GM23338 (cell line): ENCODE data around the gene VPS37C. TPM values are rescaled to one million over a fixed set of nuclear protein-coding genes. Genes with fewer than 3 reads are reported as not detected.

Source experiments
- CTCF ChIP-seq, 2 experiments: fragments of 200-600 bp in 1 of 2; sonication (generic) in 1 of 2; conservative IDR thresholded peaks; 2 replicates each; pipeline versions ENCODE4 v1.5.1 to v1.6.1; 2016 to 2017; ENCODE audit warnings: antibody characterized with exemption in 2 of 2, low read depth in 2 of 2, mild to moderate bottlenecking in 2 of 2, moderate library complexity in 1 of 2
- JUNB ChIP-seq: IDR thresholded peaks from one replicate; pipeline ENCODE4 v1.6.1; 2016; ENCODE audit warnings: antibody characterized with exemption; ENCODE audit not compliant: unreplicated experiment
- REST ChIP-seq: IDR thresholded peaks from one replicate; pipeline ENCODE4 v1.6.1; 2018; ENCODE audit warnings: antibody characterized with exemption; ENCODE audit not compliant: unreplicated experiment
- ZNF462 ChIP-seq: fragments of 250-450 bp; sonication (Bioruptor Pico); IDR thresholded peaks from 2 replicates; pipeline ENCODE4 v1.5.0; 2020; ENCODE audit warnings: mild to moderate bottlenecking, moderate library complexity
- polyA plus RNA-seq: library from polyadenylated mRNA; unstranded; fragments of >200 nt; fragmentation: Nextera tagmentation; extraction: Ambion mirVana; gene quantifications from 2 replicates; pipeline ENCODE4 v1.2.1, GENCODE V29; 2016
- total RNA-seq: library from RNA; depleted of rRNA; stranded (reverse); fragments of >200 nt; shearing (Covaris generic); gene quantifications from 2 replicates; pipeline ENCODE4 v1.2.3, GENCODE V29; 2014

The VPS37C gene
- total and polyA plus RNA-seq, 2 experiments from 2014 or later: 8.8 to 19.4 TPM

GRCh38 chr11:61082062-61082870 lies 79.0 kb downstream of the VPS37C start (continued):
- TF ChIP-seq ZNF462 (CRISPR knock-in tag) (no peak), JUNB (no peak), REST (no peak), CTCF (conservative IDR thresholded peaks at IDR 0.05; ENCODE audit: low read depth in 2 of 2) (no peak)
